HG02981 (cell line): Measurements from ENCODE around the gene CERS6.
"Not testable (repeated sequence)": the region's sequence is repeated elsewhere in the genome, so short reads cannot be mapped to it uniquely, and the experiment has no call there.

Experiments used
- ATAC-seq: cut with Tn5 transposase; IDR thresholded peaks from one replicate; pipeline ENCODE4 v1.9.1; 2021; ENCODE audit warnings: mild to moderate bottlenecking, moderate library complexity; ENCODE audit not compliant: unreplicated experiment

The CERS6 gene, protein sequence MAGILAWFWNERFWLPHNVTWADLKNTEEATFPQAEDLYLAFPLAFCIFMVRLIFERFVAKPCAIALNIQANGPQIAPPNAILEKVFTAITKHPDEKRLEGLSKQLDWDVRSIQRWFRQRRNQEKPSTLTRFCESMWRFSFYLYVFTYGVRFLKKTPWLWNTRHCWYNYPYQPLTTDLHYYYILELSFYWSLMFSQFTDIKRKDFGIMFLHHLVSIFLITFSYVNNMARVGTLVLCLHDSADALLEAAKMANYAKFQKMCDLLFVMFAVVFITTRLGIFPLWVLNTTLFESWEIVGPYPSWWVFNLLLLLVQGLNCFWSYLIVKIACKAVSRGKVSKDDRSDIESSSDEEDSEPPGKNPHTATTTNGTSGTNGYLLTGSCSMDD

DNA sequence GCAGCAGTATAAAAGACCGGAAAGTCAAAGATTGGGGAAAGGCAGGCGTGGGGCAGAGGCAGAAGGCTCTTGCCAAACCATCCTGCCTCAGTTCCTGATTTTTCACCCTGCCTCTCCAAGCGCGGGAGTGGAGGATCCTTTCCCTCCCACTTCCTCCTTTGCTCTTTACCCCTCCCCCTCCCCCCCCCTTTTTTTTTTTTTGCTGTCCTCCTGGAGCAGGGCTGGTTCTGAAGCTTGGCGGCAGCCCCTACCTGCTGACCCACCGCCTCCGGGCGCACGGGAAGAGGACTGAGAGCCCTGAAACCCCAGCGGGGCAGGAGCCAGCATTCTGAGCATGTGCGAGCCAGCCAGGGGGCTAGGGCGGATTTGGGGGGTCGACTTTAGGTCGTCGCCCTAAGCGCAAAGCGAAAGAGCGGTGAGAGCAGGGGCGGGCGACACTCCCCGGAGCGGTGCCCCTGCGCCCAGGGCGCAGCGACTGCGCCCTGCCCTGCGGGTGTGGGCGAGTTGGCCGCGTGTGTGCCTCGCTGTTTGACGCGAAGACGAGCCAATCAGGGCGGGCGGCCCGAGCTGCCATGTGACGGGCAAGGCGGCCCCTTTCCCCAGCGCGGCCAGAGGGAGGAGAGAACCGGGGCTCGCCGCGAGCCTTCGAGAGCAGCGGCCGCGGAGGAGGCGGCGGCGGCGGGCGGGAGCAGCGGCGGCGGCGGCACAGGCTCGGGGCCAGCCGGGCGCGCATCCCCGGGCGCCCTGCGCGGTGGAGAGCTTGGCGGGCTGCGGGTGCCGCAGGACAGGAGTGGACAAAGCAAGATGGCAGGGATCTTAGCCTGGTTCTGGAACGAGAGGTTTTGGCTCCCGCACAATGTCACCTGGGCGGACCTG lies at the start of gene CERS6:
Gene CERS6, plus strand, starts transcription at position 628 of the 876 bp plus-strand sequence. Its CDS starts 177 bp downstream, at position 805.
- ATAC-seq = peak; percentile 96

DNA sequence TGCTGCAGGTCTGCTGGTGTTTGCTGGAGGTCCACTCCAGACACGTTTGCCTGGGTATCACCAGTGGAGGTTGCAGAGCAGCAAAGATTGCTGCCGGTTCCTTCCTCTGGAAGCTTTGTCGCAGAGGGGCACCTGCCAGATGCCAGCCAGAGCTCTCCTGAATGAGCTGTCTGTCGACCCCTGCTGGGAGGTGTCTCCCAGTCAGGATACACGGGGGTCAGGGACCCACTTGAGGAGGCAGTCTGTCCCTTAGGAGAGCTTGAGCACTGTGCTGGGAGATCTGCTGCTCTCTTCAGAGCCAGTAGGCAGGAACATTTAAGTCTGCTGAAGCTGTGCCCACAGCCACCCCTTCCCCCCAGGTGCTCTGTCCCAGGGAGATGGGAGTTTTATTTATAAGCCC lies 43.8 kb upstream of the CERS6 start:
- ATAC-seq = not testable (repeated sequence)

DNA sequence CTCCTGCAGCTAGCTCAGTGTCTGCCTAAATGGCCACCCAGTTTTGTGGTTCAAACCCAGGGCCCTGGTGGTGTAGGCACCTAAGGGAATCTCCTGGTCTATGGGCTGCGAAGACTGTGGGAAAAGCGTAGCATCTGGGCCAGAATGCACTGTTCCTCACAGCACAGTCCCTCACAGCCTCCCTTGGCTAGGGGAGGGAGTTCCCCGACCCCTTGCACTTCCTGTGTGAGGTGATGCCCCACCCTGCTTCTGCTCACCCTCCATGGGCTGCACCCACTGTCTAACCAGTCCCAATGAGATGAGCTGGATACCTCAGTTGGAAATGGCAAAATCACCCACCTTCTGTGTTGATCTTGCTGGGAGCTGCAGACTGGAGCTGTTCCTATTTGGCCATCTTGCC lies 43.0 kb upstream of the CERS6 start:
- not testable (repeated sequence) for ATAC-seq

DNA sequence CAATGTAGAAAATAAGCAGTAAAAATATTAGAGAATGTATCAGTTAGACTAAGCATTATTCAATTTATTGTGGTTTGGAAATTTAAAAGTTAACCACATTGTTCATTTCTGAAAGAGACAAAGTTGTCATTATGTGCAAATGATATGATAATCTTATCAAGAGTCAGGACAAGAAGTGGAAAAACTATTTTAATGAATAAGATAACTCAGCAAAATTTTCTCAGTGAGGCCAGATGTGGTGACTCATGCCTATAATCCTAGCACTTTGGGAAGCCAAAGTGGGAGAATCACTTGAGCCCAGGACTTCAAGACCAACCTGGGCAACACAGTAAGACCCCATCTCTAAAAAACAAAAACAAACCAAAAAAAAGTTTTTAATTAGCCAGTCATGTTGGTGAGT lies 39.5 kb upstream of the CERS6 start:
- ATAC-seq = no peak

DNA sequence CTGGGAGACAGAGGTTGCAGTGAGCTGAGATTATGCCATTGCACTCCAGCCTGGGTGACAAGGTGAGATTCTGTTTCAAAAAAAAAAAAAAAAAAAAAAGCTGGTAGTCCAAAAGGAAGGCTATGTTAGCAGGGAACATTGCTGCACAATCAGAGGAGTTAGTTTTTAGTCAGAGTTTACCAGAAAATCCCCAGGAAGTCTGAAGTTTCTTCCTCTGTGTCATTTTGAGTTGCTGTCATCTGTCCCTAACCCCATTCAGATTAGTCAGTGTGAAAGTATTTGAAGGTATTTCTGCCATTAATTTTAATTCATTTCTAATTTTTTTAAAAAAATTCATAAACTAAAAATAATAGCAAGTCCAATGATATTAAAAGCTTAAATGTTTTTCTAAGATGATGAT lies 33.5 kb upstream of the CERS6 start:
- ATAC-seq = peak; percentile 70

DNA sequence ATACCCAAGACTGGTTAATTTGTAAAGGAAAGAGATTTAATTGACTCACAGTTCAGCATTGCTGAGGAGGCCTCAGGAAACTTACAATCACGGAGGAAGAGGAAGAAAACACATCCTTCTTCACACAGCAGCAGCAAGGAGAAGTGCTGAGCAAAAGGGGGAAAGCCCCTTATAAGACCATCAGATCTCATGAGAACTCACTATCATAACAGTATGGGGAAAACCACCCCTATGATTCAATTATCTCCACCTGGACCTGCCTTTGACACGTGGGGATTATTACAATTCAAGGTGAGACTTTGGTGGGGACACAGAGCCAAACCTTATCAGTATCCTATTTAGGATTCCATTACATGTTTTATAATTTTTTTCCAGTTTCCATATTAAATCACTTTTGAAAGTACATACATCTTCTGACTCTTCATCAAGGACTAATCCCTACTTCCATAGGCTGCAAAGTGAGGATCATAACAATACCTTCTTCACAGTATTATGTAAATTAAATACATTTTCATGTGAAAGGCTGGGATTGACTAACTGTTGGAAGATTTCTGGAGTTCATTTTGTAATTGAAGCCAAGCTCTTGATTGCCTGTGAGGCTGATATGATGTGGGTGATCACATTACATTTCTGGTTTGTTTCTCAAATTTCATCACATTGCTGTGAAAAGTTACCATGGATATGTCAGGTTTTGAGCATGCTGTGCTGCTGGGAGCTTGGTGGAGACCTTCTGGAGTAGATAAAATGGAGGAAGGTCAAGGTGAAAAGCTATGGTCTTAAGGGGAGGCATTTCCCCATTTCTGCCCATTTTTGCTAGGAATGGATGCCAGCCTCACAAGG lies 31.7 kb upstream of the CERS6 start:
- no peak for ATAC-seq

DNA sequence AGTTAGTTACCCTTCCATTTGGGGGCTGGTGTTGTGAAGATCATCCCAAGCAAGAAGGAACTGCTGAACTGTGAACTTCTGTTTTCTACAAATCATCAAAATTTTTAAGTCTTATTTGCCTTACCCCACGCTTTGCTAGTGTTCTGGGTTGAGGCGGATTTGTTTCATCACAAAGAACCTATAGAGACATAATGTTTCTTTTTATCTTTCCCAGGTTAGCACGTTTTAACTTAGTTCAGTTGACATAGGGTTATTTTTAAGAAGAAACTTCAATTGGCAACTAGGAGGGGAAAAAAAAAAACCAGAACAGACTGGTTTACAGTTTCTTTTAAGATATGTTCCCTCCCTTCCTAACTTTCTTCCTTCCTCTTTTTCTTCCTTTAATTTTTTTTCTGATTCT lies 31.1 kb upstream of the CERS6 start:
- ATAC-seq = no peak

DNA sequence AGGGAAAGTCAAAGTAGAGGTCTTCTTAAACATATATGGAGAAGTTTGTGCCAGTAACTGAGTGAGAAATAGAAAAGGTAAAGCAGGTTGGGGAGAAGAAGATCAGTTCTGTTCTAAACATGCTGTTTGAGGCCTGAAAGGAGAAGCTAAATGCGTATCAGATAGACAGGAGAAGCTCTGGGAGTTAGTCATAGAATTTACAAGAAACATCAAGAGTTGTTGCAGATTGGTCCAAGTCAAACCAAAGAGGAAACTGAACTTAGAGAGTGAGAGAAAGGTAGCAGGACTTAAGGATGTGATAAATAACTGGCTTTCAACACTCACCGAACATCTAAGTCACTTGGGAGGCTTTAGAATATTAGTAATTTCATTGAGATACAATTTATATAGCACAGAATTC lies 29.2 kb upstream of the CERS6 start:
- no peak for ATAC-seq

DNA sequence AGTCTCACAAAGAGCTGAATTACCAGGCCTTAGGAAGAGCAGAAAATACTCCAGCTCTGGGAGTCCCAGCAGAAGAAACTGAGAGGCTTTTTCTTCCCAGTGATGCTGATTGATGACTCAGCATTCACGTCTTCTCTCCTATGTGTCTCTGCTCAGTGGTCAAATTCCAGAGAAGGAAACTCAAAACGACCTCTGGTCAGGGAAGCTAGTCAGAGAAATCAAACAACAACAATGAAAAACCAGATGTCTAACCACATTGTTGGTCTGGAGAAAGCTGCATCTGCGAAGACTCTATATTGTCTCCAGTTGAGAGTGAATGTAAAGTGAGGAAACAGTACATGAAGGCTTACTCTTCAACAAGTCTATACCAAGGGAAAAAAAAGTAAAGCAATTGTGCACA lies 28.6 kb upstream of the CERS6 start:
- ATAC-seq = no peak

DNA sequence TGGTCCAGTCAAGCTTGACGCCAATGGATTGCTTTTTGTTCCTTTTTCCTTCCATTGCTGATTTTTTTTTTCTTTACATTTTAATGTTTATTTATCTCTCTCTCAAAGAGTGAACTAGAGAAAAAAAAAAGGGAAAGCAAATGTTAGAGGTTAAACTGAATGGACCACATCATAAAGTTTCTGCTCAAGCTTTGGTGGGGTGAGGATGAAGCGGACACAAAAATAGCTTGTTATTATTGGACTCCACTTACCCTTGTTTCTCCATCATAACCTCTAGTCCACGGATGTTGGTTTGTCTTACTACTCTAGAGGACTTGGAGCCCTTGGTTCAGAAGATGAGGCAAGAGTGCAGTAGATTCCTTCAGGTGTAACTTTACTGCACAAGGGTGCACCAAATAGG lies 27.6 kb upstream of the CERS6 start:
- ATAC-seq = no peak

DNA sequence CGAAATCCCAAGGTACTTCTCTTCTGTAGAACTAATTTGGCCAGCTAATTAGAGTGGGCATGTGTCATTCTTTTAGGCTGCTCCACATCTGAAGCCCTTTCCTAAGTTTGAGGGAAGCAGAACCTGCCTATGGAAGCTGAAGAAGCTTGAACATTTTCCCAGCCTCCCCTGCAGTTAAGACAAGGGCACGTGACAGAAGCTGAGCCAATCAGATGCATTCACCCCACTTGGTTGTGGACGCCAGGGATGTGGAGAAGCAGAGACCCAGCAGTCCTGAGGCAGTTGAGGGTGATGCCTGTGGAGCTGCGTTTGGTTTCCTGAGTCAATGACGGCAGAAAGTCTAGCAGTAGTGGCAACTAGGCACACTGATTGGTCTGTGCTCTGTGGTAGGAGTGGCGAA lies 26.1 kb upstream of the CERS6 start:
- ATAC-seq = no peak

DNA sequence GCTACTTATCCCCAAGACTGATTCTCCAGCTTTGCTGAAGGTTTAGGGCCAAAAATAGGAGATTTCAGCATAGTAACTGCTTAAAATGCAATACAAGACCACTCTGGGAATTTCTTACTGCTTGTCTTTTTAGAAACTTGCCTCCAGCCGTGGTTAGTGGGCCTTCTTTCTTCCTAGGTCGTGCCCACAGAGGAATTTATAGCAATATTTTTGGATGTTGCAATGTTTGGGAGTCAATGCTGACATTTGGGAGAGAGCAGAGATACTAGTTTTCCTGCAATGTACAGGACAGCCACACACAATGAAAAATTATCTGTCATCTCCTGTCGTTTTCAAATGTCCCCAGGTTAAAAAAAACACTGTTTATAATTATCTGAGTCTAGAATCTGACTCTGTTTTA lies 25.6 kb upstream of the CERS6 start:
- no peak for ATAC-seq

DNA sequence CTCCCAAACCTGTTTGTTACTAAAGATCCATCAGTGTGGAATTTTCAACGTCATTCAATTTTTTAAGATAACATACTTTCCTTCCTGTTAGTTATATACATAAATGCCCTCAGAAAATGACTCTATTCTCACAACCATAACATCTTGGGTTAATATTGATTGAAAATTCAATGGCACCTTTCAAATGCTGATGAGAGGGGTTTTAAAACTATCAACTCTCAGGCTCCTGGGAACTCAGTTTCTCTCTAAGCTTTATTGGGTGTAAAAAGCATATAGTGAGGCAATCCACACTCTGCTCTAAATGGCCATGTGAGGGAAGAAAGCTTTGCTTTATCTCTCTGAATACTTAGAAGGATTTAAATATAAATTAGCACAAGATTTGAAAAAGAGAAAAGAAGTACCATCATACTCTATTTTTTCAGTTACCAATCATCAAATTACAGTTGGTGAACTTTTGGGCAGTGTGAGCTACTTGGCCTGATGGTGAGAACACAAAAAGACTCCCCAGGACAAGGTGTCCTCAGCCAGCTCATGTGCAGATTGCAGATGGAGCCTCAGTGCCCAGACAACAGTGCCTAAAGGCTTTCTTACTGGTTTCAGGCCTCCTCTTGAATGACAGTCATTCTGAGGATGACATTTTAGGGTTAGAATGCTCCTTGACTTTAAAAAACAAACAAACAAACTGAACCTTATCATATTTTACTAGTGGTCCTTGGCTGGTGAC lies 24.6 kb upstream of the CERS6 start:
- ATAC-seq = no peak

DNA sequence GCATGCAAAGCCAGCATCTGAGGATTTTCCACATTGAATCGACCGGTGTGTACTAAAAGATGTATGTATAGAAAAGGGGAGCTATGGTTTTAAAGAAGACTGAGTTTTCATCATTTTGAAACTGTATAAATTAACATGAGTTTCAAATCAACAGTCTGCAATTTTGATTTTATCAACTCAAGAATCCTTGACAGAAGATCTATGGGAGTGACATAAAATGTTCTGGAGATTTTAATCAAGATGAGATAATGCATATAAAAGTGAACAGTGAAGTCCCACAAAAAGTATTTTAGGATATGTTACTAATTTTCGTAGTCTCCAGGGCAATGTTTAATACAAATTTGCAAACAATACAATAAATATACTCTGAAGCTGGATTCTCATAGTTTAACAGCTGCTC lies 24.0 kb upstream of the CERS6 start:
- no peak for ATAC-seq

DNA sequence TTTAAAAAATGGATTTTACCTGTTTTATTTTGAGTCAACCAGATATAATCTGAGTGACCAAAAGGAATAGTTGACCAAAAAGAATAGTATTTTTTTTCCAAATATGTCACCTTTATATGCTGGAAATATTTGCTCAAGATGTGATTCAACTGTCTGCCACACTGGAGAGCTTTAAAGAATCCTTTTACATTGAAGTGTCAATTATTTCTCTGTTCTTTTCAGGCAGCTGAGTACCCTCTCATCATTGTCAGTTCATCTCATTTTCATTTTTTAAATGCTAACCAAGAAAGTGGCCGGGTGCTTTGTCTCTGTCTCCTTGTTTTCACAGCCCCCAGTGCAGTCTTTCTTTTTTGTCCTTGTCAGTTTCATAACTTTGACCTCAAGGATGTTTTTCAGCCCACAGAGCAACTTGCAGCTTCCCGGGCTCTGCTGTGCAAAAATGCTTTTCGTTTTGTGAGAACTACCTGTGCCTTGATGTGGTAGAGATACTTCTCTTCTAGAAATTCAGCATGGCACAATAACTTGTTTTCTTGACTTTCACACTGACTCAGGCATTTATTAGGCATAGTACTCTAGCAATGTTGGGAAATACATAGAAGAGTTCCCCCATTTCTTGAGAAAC lies 23.4 kb upstream of the CERS6 start:
- peak; percentile 62 for ATAC-seq

DNA sequence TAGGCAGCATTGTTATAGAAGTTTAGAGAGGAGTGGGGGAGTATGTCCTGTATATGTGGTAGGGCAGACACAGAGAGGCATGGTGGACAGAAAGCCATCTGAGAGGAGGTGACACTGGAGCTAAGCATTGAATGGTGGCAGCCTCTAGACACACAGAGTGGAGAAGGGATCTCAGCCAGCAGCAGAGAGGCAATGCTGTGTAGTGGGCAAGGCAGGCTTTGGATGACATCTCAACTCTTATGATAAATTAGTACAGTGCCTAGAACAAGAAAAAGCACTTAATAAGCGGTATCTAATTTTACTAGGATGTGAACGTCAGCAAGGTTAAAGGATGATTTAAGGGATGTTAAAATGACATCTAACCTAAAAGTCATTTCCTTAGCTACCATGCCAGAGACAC lies 22.5 kb upstream of the CERS6 start:
- no peak for ATAC-seq

DNA sequence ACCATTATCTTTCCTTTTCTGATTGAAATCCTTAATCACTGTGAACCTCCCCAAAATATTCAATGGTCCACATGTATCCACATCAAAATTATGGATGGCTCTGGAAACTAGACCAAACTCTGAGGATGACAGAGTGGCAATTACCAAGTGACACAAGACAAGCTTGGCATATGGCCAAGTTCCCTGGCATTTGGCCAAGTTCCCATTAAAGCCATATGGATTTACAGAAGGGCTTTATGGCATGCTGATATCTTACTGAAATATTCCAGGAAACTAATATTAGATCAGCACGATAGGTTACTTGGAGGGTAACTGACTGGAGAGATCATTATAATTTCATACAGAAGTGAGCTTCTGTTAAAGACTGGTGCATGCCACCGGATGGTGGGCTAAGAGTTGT lies 21.9 kb upstream of the CERS6 start:
- ATAC-seq = no peak

DNA sequence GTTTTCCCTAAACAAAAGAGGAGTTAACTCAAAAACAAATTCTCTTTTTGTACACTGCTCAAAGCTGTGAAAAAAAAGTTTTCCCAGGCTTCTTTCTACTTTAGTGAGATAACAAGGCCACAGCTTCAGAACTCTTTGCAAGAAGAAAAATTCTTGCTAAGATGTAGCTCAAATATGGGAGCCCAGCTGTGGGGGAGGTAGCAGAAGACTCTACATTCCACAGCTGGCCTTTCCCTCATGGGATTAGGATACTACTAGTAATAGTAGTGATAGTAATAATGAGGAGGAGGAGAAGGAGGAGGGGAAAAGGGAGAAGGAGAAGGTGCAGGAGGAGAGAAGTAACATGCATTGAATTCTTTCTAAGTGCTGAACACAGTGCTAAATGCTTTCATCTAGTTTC lies 19.2 kb upstream of the CERS6 start:
- no peak for ATAC-seq

DNA sequence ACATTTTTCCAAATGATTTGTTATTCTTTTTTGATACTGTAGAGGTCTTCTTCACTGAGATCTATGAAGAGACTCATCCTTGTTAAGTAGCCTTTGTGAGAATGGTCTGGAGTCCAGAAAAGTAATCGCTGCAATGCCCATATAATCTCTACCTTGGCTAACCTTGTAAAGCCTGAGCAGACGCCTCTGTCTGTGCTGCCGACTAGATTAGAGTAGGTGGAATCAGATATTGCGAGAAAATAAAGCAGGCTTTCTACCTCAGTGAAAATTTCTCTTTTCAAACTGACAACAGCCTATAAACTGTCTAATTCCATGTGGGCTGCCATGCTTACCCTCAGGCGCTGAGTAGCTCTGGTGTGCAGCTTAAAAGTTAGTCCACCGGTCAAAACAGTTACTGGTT lies 17.5 kb upstream of the CERS6 start:
- no peak for ATAC-seq

DNA sequence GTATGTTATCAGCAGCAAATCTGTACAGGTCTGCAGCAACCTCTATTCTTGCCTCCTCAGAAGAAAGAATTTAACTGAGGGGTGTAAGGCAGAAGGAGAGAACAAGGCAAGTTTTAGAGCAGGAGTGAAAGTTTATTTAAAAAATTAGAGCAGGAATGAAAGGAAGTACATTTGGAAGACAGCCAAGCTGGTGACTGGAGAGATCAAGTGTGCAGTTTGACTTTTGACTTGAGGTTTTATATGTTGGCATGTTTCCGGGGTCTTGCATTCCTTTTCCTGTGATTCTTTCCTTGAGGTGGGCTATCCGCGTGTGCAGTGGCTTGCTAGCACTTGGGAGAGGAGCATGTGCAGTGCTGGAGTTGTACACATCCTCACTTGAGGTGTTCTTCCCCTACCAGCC lies 16.5 kb upstream of the CERS6 start:
- ATAC-seq = no peak
